ENCODE measurements around the gene BTLA. TPM values are rescaled to one million over a fixed set of nuclear protein-coding genes. Genes with fewer than 3 reads are reported as not detected.
"Not testable (repeated sequence)": the region's sequence is repeated elsewhere in the genome, so short reads cannot be mapped to it uniquely, and the experiment has no call there.

BTLA gene
- total RNA-seq = 1 to 10 TPM in 1 of 2 donors, under 1 TPM in 1; 0.32 to 1.1 TPM

DNA sequence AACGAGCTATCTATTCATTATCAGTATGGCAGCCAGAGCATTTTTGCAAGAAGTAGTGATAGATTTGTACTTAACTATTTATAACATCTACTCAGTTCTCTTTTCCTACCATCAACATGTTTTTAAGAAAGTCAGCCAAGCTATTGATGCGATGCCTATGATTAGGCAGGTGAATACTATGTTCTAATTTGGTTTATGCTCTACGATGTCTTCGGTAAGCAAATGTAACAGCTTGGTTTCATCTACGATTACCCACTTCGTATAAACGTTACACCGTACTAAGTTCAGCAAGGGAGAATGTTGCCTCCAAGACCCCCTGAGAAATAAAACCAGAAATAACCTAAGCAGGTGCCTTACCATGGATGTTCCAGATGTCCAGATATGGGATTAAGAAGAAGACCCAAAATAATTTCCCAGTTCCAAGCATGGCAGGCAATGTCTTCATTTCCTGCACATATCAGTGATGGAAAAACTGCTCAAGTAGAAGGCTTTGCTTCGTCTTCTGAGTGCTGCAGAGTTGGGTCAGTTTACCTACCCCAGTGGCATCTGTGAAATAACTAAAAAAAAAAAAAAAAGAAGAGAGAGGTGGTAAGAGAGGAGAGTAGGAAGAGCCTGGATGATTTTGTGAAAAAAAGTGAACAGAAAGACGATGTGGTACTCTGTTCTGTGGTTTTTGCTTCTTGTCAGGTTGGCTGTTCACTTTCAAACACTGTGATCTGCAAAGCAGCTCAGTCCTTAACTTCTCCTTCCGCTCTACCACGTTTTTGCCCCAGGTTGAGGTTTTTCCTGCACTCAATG lies at the start of gene BTLA:
BTLA (minus strand) TSS at position 559 of the 798 bp plus-strand sequence; CDS start at position 445, 114 bp downstream.
- Histone ChIP-seq H3K27me3 (no peaks in the 10 kb centered on the region), H3K27ac (no peak within 1 kb of the TSS), H3K9me3 (no peaks in the 10 kb centered on the region), H3K4me1 (no peaks in the 10 kb centered on the region), H3K36me3 (no peaks in the 10 kb centered on the region), H3K9ac (ENCODE audit: low read depth in 2 of 2, low read length in 2 of 2) (no peak within 1 kb of the TSS), H3K4me3 (no peak within 1 kb of the TSS)
- no peak for TF ChIP-seq CTCF (IDR thresholded peaks at IDR 0.05)
- intact Hi-C loops (cut with DNase I) = no loop called here
- no peak for DNase-seq

GRCh38 chr3:112546216-112546759 lies 47.0 kb upstream of the BTLA start:
- Histone ChIP-seq H3K36me3 (no peaks in the 10 kb centered on the region), H3K9ac (ENCODE audit: low read depth in 2 of 2, low read length in 2 of 2) (no peak overlapping the region), H3K27me3 (no peaks in the 10 kb centered on the region), H3K4me1 (peaks cover 5% of the 10 kb centered on the region), H3K27ac (no peak overlapping the region), H3K9me3 (no peaks in the 10 kb centered on the region), H3K4me3 (no peak overlapping the region)
- no peak for DNase-seq
- intact Hi-C loops (cut with DNase I) = no loop called here
- TF ChIP-seq CTCF (IDR thresholded peaks at IDR 0.05) = no peak

GRCh38 chr3:112539825-112540650 lies 40.8 kb upstream of the BTLA start:
- intact Hi-C loops (cut with DNase I) = no loop called here

DNA sequence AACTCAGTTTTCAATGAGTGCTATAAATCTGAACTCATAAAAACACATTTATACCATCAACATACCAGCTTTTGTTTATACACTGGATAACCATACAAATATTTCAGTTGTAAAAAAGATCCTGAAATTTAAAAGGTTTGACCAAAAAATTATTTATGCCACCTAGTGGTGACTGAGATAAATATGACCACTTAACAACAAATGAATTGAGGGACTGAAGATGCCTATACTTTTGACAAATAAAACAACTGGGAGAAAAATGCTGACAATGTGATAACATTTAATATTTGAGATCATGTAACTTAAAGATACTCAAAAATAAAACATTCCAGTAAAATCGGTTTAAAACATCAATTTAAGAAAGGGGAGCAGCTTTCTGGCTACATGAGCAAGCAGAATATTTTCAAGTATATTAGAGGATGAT lies 32.1 kb upstream of the BTLA start:
- Histone ChIP-seq H3K27me3 (no peaks in the 10 kb centered on the region), H3K9ac (ENCODE audit: low read depth in 2 of 2, low read length in 2 of 2) (no peak overlapping the region), H3K9me3 (no peaks in the 10 kb centered on the region), H3K4me1 (no peaks in the 10 kb centered on the region), H3K36me3 (no peaks in the 10 kb centered on the region), H3K4me3 (no peak overlapping the region), H3K27ac (no peak overlapping the region)
- TF ChIP-seq CTCF (IDR thresholded peaks at IDR 0.05) = peak; percentile 21
- no peak for DNase-seq
- intact Hi-C loops (cut with DNase I) = no loop called here

More at GRCh38 chr3:112539825-112540650, 40.8 kb upstream of the BTLA start:
- H3K4me3 ChIP-seq = no peak overlapping the region
- H3K4me1 ChIP-seq = no peaks in the 10 kb centered on the region
- H3K27ac ChIP-seq = no peak overlapping the region
- no peaks in the 10 kb centered on the region for H3K27me3 ChIP-seq
- no peaks in the 10 kb centered on the region for H3K9me3 ChIP-seq
- no peak for TF ChIP-seq CTCF (IDR thresholded peaks at IDR 0.05)
- H3K9ac ChIP-seq (ENCODE audit: low read depth in 2 of 2, low read length in 2 of 2) = no peak overlapping the region
- no peak for DNase-seq
- no peaks in the 10 kb centered on the region for H3K36me3 ChIP-seq

DNA sequence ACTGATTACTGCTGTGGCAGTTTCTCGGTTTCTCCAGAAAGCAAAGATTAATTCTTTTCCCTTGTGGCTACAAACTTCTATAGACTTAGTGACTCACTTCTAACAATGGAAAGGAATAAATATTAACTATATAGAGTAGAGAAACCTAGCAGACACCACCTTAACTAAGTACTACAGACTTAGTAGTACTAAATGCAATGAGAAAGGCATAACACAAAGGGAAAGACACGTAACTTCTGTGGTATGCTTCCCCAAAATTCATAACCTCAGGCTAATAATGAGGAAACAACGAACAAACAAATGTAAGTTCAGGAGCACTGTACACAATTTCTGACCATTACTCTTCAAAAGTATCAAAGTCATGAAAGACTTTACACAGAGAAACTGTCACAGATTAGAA lies 31.3 kb upstream of the BTLA start:
- Histone ChIP-seq H3K4me1 (no peaks in the 10 kb centered on the region), H3K27me3 (no peaks in the 10 kb centered on the region), H3K27ac (no peak overlapping the region), H3K9ac (ENCODE audit: low read depth in 2 of 2, low read length in 2 of 2) (no peak overlapping the region), H3K4me3 (no peak overlapping the region), H3K9me3 (no peaks in the 10 kb centered on the region), H3K36me3 (no peaks in the 10 kb centered on the region)
- no peak for DNase-seq
- no peak for TF ChIP-seq CTCF (IDR thresholded peaks at IDR 0.05)
- intact Hi-C loops (cut with DNase I) = no loop called here

DNA sequence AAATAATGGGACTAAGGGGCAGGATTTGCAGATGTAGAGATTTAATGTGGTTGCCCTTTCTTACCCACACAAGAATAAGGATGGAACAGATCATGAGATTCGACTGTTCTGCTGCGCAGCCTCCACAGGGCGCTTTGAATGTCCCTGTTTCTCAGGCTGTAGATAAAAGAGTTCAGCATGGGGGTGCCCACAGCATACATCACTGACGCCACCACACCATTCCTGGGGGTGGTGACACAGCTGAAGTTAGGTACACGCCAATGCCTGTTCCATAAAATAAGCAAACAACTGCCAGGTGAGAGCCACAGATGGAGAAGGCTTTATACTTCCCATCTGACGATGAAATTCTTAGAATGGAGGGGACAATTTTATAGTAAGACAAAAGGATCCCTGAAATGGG lies 24.9 kb upstream of the BTLA start:
- H3K27ac ChIP-seq; H3K9me3 ChIP-seq; H3K27me3 ChIP-seq; H3K36me3 ChIP-seq; H3K4me1 ChIP-seq; H3K9ac ChIP-seq (ENCODE audit: low read depth in 2 of 2, low read length in 2 of 2); H3K4me3 ChIP-seq; intact Hi-C loops (cut with DNase I); DNase-seq: not testable (repeated sequence)

Data from colonic mucosa (tissue), 4 donors.